ENCODE data around the gene SDSL.

GRCh38 chr12:113474635-113475436, 52.7 kb downstream of the SDSL start:
- TF ChIP-seq, protein P1, sequence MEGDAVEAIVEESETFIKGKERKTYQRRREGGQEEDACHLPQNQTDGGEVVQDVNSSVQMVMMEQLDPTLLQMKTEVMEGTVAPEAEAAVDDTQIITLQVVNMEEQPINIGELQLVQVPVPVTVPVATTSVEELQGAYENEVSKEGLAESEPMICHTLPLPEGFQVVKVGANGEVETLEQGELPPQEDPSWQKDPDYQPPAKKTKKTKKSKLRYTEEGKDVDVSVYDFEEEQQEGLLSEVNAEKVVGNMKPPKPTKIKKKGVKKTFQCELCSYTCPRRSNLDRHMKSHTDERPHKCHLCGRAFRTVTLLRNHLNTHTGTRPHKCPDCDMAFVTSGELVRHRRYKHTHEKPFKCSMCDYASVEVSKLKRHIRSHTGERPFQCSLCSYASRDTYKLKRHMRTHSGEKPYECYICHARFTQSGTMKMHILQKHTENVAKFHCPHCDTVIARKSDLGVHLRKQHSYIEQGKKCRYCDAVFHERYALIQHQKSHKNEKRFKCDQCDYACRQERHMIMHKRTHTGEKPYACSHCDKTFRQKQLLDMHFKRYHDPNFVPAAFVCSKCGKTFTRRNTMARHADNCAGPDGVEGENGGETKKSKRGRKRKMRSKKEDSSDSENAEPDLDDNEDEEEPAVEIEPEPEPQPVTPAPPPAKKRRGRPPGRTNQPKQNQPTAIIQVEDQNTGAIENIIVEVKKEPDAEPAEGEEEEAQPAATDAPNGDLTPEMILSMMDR (IDR thresholded peaks at IDR 0.05), result no peak
- TF ChIP-seq POLR2A (IDR thresholded peaks at IDR 0.05), result no peak
